IPS-18c (cell line): ENCODE data around the gene IL19.
"Not testable (repeated sequence)": the region's sequence is repeated elsewhere in the genome, so short reads cannot be mapped to it uniquely, and the experiment has no call there.

Experiments
- H3K4me3 ChIP-seq: 2 replicates; pipeline ENCODE4 v1.7.0; 2013; ENCODE audit warnings: low read depth, mild to moderate bottlenecking, low read length, moderate library complexity; ENCODE audit not compliant: insufficient read depth
- H3K9me3 ChIP-seq: one replicate; pipeline ENCODE4 v1.6.1; 2013; ENCODE audit warnings: mild to moderate bottlenecking, low read length, moderate library complexity; ENCODE audit not compliant: control insufficient read depth, insufficient read depth

IL19 gene

DNA sequence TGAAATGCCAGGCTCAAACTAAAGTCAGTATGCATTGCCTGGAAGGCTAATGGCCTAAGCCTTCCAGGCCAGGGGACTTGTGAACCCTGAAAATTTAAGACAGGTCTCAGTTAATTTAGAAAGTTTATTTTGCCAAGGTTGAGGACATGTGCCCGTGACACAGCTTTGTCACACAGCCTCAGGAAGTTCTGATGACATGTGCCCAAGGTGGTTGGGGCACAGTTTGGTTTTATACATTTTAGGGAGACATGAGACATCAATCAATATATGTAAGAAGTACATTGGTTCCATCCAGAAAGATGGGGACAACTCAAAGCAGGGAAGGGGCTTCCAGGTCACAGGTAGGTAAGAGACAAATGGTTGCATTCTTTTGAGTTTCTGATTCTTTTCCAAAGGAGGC, 4.8 kb upstream of the IL19 start:
- H3K9me3 ChIP-seq, H3K4me3 ChIP-seq: not testable (repeated sequence)

DNA sequence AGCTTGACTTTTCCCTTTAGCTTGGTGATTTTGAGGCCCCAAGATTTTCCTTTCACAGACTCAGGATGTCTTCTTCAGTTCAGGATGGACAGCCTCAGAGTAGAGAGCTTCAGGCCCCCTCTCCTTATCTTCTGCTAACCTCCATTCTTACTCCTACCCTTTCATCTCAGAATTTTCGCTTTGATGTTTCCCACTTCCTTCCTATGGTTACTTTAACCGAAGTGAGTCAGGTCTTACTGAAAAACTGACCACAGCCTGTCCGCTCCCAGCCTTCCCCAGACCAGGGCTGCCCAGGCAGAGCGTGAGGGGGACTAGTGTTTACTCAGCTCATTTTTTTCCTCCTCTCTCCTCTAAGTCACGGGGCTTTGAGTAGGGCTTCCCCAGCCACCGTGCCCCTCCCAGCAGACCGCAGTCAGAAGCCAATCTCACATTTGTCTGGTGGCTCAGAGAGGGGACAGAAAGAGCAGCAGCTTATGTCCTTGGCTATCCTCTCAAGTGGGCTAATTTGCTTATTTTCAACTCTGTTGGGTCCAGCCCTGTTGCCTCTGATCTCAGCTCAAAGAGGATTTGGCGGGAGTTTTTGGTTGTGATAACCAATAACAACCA, 4.2 kb upstream of the IL19 start:
- Histone ChIP-seq H3K4me3 (no peak overlapping the region), H3K9me3 (no peaks in the 10 kb centered on the region)

DNA sequence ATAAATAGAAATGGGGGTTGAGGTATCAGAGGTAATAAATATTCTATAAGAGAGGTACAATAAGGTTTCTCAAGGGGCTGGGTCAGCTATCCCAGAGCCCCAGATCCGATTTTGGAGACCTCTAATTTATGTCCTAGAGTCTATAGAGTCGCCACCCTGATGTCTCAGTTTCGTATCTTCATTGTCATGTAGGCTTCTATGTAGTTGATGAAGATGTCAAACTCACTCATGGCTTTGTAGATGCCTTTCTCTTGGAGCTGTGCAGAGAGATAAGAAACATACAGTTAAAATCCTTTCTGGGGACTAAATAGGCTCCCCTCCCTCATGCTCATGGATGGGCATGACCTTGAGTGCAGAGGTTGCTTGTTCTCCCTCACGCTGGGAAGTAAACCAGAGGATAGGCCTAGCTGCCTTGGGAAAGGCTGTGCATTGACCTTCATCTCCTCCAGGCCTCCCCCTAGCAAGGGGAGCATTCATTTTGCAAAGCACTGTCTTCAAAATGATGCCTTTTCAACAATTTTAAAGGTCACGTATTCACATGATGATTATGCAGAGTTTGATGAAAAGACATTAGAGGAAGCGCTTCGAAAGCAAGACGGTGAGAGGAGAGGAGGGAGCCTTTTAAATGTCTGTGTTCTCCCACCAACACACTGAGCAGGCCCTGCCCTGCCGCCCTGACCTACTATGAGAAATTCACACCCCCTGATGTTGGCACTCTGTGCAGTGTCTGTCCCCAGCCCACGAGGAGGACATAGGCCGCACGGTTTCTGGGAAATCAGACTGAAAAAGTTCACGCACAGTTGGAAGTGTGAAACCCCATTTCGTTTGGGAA, 1.9 kb upstream of the IL19 start:
- no peak overlapping the region for H3K4me3 ChIP-seq
- no peaks in the 10 kb centered on the region for H3K9me3 ChIP-seq

DNA sequence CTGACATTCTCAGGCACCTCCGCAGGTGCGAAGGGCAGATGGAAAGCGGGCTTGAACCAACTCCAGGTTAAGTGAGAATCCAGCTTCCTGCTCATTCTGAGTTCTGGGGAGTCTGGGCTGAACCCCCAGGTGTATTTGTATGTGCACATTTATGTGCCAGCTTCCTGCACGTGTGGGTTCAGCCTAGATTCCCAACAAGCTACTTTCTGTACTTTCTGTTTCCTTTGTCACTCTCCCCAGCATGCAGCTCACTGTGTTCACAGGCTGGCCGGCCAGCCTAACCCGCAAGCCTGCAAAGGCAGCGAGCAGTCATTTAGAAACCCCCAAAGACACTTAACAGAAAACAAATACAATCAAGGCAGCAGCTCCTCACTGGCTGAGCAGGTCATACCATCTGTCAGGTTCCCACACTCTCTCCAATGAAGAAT, 1.3 kb upstream of the IL19 start:
- no peak overlapping the region for H3K4me3 ChIP-seq
- H3K9me3 ChIP-seq: no peaks in the 10 kb centered on the region

DNA sequence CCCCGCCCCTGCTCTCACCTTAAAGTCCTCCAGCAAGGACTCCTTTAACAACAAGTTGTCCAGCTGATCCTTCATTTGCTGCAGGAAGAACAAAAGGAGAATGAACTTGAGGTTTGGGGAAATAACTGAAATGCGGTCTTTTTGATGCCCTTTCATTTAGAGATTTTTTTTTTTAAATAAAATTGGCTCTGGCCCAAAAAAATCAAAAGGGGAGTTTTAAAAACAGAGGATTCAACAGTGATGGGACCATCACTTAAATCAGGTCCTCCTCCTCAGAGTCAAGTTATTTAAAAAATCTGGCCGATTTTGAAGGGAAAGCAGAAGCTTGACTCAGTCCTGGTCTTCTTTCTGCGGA, 742 bp downstream of the IL19 start:
- Histone ChIP-seq H3K9me3 (no peaks in the 10 kb centered on the region), H3K4me3 (no peak overlapping the region)

DNA sequence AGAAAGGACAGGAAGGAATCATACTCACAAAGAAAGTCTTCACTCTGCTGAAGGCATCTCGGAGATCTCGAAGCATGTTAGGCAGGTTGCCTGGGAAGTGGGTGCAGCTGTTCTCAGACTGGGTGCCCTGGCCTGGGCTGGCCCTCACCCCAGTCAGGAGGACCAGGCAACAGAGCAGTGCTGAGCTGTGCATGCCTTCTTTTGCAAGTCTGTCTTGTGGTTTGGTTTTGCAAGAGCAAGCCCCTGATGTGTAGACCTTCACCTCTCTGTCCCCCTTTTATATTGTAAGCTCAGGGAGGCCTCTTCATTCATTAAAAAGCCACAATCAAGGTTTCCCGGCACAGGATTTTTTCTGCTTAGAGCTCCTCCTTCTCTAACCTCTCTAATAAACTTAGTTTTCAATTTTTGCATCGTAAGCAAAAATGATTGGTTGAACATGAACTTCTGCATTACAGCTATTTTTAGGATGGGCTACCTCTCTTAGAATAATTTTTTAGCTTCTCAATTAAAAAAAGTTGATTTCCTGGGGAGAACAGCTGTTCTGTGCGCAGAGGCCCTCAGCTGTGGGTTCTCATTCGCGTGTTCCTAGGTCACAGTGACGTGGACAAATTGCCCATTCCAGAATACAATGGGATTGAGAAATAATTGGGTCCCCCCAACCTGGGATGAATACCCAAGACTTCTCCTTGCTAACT, 1.8 kb downstream of the IL19 start, which contains the start of gene IL10:
Gene IL10 (minus strand): TSS at position 252 of the 695 bp plus-strand sequence. CDS start 59 bp downstream, at position 193.
- H3K9me3 ChIP-seq: no peaks in the 10 kb centered on the region
- no peak within 1 kb of the TSS for H3K4me3 ChIP-seq

DNA sequence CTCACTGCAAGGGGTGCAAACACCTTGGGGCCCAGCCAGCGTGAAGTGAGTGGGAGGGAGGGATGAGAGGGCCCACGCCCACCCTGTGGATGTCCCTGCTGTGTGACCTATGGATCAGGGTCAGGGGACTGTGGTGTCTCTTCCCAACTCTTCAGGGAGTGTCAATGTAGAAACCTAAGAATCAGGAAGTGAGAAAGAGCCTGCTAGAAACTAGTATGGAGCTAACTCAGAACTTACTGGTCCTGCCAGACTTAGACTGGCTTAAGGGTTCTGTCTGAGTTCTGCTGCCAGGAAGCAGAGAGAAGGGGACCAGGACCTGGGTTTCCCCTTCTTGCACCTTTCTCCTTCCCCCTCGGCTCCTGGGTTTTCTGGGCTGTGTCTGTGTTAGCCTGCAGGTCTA, 3.5 kb downstream of the IL19 start:
- H3K4me3 ChIP-seq: no peak overlapping the region
- H3K9me3 ChIP-seq: no peaks in the 10 kb centered on the region

DNA sequence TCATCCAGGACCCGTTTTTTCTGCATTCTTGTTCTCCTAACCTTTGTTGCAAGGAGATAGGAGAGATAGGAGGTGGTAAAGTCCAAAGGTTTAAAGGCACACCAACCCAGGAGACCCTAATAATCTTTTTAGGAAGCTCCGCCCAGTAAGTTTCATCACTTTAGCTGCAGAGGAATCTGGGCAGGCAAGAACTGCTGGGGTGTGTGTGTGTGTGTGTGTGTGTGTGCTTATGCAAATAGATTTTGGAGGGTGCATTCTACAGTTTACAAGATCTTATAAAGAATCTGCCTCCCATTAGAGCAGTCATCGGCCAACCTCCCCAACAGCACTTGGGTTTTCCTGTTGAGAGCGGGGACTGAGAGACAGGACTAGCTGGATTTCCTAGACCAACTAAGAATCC, 5.7 kb downstream of the IL19 start:
- Histone ChIP-seq H3K4me3 (no peak overlapping the region), H3K9me3 (peaks cover 2% of the 10 kb centered on the region)

DNA sequence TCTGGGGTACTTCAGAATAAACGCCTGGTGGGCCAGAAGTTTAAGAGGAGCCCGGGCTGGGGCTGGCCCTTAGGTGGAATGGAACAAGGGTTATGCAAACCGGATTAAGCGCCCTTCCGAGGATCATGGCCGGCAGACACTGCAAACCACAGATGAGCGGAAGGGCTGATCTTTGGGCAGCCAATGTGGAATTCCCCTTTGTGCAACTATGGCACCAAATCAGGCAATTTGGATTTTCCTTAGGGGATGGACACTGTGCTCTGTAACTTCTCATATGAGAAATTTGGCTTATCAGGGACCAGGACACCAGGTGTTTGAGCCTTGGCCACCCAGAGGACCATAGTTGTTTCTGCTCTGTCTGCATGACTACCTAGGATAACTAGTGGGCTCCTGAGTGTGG, 7.5 kb downstream of the IL19 start:
- Histone ChIP-seq H3K9me3 (peaks cover 2% of the 10 kb centered on the region), H3K4me3 (no peak overlapping the region)

DNA sequence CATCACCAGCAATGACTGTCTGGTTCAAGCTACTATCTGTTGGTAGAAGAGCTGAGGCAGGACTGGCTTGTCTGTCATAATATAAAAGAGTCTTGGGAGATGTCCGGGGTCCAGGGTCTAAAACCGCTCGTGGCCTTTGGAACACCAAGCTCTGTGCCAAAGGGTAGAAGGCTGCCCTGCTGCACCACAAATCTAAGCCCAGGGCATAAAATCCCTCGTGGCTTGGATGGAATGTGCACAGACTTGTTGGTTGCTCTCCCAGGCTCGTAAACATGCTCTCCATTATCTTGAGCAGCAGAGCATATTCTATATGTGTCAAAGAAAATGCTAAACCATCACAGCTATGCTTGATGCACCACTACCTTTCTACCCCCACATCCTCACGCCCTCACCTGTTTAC, 8.3 kb downstream of the IL19 start:
- H3K4me3 ChIP-seq, H3K9me3 ChIP-seq: not testable (repeated sequence)

DNA sequence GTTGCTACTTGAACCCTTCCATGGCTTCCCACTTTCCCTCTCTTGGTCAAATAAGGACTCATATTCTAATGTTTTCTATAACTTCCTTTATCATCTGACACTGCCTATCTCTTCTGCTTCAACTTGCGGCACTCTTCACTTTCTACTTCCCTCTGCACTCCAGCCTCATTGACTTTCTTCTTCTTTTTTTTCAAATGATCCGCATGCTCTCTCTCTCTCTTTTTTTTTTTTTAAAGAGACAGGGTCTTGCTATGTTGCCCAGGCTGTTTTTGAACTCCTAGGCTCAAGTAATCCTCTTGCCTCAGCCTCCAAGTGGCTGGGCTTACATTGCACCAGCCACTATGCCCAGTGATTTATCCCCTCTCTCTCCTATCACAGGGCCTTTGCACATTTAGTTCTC, 9.1 kb downstream of the IL19 start:
- Histone ChIP-seq H3K9me3 (peaks cover 2% of the 10 kb centered on the region), H3K4me3 (no peak overlapping the region)

DNA sequence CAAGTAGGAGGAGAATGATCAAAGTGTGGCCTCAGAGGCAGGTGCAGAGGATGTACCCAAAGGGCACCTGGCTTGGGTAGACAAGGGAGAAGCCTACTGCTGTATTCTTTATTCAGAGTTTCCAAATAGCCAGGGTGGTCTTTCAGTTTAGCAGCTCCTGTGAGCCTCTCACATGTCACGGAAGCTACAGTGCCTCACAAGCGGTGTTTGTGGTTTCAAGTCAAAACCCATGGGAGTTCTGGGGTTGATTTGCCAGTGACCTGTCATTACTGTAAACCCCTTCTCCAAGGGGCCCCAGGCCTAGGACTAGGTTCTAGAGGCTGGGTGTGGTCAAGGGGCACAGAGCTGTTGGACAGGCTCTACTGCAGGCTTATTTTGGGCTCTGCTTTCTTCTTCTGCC, 11.9 kb downstream of the IL19 start:
- Histone ChIP-seq H3K4me3 (no peak overlapping the region), H3K9me3 (peaks cover 2% of the 10 kb centered on the region)

DNA sequence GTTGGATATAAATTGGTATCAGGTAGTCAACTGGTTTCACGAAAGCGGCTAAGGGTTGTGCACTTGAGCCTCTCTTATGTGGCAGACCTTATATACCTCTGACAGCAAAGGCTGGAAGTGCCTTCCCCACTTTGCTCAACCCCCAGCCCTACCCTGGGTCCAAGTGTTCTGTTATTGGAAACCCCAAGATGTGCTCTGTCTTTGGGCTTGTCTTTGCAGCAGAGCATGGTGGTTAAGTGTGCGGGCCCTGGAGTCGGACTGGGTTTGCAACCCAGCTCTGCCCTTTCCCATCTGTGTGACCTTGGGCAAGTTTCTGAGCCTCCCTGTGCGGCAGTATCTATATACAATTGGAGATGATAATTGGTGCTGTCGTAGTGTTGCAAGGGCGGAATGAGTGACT, 12.9 kb downstream of the IL19 start:
- H3K4me3 ChIP-seq: no peak overlapping the region

DNA sequence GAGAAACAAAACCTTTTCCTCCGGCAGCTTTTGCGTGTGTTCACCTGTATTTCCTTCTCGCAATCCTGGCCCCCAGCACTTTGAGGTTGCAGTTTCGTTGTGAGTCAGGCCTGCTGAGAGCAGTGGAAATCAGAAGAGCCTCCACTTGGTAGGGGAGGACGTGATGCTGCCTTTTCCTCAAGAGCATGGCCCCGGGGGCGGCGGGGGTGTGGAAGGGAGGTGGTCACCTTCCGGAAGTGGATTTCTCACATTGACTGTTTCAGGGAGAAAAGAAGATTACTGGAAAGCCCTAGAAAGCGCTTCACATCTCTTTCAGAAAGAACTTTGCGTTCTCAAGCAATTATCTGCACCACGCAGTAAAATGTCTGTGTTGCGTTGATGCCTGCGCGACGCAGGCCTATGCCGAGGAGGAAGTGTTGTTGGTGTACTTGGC, 13.9 kb downstream of the IL19 start:
- Histone ChIP-seq H3K9me3 (peaks cover 2% of the 10 kb centered on the region), H3K4me3 (no peak overlapping the region)

More for the DNA sequence above, 12.9 kb downstream of the IL19 start:
- peaks cover 2% of the 10 kb centered on the region for H3K9me3 ChIP-seq

DNA sequence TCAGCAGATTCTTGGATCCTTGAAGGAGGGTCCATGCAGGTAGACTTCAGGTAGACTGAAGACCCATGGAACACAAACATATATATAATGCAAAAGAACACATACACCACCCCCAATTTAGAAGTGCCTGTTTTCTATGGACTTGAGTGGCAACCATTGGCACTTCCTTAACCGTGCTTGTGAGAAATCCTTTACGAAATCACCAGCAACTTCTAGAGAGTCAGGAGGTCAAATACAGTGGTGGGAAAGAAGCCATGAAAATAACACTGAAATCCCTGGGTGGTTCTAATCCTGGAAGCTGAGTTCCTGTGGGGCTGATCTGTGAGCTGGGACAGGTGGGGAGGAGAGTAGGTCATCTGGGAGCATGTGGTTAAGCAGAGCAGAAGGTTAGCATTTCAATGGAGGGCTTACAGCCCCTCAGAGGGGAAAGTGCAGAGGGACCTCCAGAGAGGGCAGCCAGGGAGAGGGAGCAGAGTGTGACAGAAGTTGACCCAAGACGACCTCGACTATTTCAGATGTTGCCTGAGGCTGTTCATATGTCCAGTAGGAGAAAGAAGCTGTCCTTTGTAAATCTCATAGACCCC, 14.7 kb downstream of the IL19 start:
- no peak overlapping the region for H3K4me3 ChIP-seq

DNA sequence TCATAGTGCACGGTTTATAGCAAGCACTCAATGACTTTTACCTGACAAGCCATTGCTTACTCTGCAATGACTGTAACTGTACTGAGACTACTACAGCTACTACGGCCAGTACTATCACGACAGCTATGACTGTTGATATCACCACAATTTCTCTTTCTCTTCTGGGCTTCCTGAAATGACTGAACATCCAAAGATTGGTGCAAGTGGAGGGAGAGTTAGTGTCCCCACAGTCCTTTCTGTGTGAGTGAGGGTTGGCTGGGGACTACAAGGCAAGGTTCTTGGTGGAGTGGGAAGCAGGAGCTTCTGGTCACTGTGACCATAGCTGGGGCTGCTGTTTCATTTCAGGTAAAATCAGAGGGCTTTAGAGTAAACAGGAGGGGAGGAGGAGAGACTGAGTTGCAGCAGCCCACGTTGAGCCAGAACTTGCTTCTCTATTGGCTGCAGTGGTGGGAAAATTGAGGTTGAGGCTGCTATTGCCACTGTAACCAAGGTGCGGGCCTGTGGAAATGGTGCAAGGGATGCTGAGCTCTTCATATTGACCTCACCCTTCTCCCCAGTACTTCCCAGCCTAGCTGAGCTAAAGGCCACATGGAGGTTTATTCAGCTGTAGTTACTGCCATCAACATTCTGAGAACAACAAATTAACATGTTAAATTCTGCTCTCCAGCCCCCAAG, 15.8 kb downstream of the IL19 start:
- H3K9me3 ChIP-seq: no peaks in the 10 kb centered on the region
- H3K4me3 ChIP-seq: no peak overlapping the region

More for the DNA sequence above, 14.7 kb downstream of the IL19 start:
- no peaks in the 10 kb centered on the region for H3K9me3 ChIP-seq

DNA sequence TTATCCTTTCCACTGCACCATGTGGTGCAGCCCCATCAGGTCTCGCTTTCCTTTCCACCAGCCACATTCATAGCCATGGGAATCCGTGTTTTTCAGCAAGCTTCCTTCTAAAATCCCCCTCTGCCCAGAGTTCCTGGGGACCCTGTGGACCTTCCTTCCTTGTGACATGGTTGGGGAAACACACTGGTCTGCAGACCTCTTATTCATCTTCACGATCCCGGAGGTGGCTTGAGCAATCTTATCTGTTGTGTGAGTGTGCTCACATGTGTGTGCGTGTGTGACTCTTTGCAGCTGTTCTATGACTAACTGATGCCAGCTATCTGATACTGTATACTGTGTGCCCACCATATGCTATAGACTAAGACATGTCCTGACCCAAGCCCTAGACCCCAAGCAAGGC, 17.3 kb downstream of the IL19 start:
- no peak overlapping the region for H3K4me3 ChIP-seq
- no peaks in the 10 kb centered on the region for H3K9me3 ChIP-seq
